Dedifferentiated amniotic fluid mesenchymal stem cell (primary cell): ENCODE results near the gene XKRX.

Source experiments
- DNase-seq: peaks from one replicate; pipeline ENCODE4 v3.0.0-alpha.2; 2016; ENCODE audit errors: extremely low spot score

Gene XKRX

GRCh38 chrX:100928660-100929613 is at the start of gene XKRX:
Gene XKRX, minus strand, starts transcription at chrX:100928917. Its CDS starts 613 bp downstream, at chrX:100928304.
- no peak for DNase-seq

- DNase-seq: no peak
Measured at GRCh38 chrX:100976211-100976610, 47.5 kb upstream of the XKRX start.

- DNase-seq: no peak
Measured at GRCh38 chrX:100975212-100975611, 46.5 kb upstream of the XKRX start.

GRCh38 chrX:100973411-100973810 is 44.7 kb upstream of the XKRX start:
- DNase-seq: no peak

GRCh38 chrX:100969936-100970335 is 41.2 kb upstream of the XKRX start:
- DNase-seq: no peak

- DNase-seq: no peak
Measured at GRCh38 chrX:100969408-100969807, 40.7 kb upstream of the XKRX start, which contains the start of gene ARL13A. Gene ARL13A, plus strand, starts transcription at chrX:100969708. Its CDS starts 3,982 bp downstream, at chrX:100973690.

GRCh38 chrX:100964362-100964761 is 35.6 kb upstream of the XKRX start:
- DNase-seq: no peak

- DNase-seq: no peak
Measured at GRCh38 chrX:100962811-100963210, 34.1 kb upstream of the XKRX start.

- no peak for DNase-seq
Measured at GRCh38 chrX:100948557-100948956, 19.8 kb upstream of the XKRX start.

- no peak for DNase-seq
Measured at GRCh38 chrX:100946299-100946927, 17.7 kb upstream of the XKRX start.

GRCh38 chrX:100944601-100945000 is 15.9 kb upstream of the XKRX start:
- DNase-seq: no peak

GRCh38 chrX:100939333-100939732 is 10.6 kb upstream of the XKRX start:
- DNase-seq: no peak

- no peak for DNase-seq
Measured at GRCh38 chrX:100935767-100936166, 7.0 kb upstream of the XKRX start.

- no peak for DNase-seq
Measured at GRCh38 chrX:100931925-100932285, 3.2 kb upstream of the XKRX start.

GRCh38 chrX:100931218-100931924 is 2.7 kb upstream of the XKRX start:
- DNase-seq: no peak

- no peak for DNase-seq
Measured at GRCh38 chrX:100926453-100926852, 2.3 kb downstream of the XKRX start.

GRCh38 chrX:100924375-100924774 is 4.3 kb downstream of the XKRX start:
- DNase-seq: no peak

- DNase-seq: no peak
Measured at GRCh38 chrX:100915562-100915961, 13.2 kb downstream of the XKRX start.

- no peak for DNase-seq
Measured at GRCh38 chrX:100913111-100913510, 15.6 kb downstream of the XKRX start.

- no peak for DNase-seq
Measured at GRCh38 chrX:100911731-100912130, 17.0 kb downstream of the XKRX start.

GRCh38 chrX:100905620-100906019 is 23.1 kb downstream of the XKRX start:
- no peak for DNase-seq

GRCh38 chrX:100904433-100904832 is 24.3 kb downstream of the XKRX start:
- no peak for DNase-seq
